Colonic mucosa (tissue), 4 donors: ENCODE results near the gene ADCY10. TPM values are rescaled to one million over a fixed set of nuclear protein-coding genes. Genes with fewer than 3 reads are reported as not detected.

Source experiments
- DNase-seq: peaks from one replicate; pipeline ENCODE4 v3.0.0-alpha.2; 2020
- H3K27ac ChIP-seq: fragments of 200-600 bp; one replicate; pipeline ENCODE4 v1.8.0; 2021
- H3K27me3 ChIP-seq: fragments of 200-600 bp; one replicate; pipeline ENCODE4 v1.8.0; 2021
- H3K36me3 ChIP-seq: fragments of 200-600 bp; one replicate; pipeline ENCODE4 v1.8.0; 2021
- H3K4me1 ChIP-seq: fragments of 200-600 bp; one replicate; pipeline ENCODE4 v1.8.0; 2021; ENCODE audit warnings: mild to moderate bottlenecking
- H3K4me3 ChIP-seq: fragments of 200-600 bp; one replicate; pipeline ENCODE4 v1.8.0; 2021
- H3K9ac ChIP-seq, 2 donors: one replicate each; pipeline ENCODE4 v1.7.0; 2013; ENCODE audit warnings: control low read depth in 2 of 2, low read depth in 2 of 2, low read length in 2 of 2
- H3K9me3 ChIP-seq: fragments of 200-600 bp; one replicate; pipeline ENCODE4 v1.8.0; 2021
- intact Hi-C: fragments of 100-400 bp; cut with DNase I; formaldehyde crosslinking; loops from one replicate; pipeline ENCODE4 v1.14.1; 2022
- total RNA-seq, 2 donors: library from RNA; stranded (reverse); fragmentation: NEBNext Ultra II Directional in 1 of 2; extraction: Animal tissue kit (Norgen Biotek cat#: 25700) in 1 of 2; gene quantifications; one replicate each; pipeline ENCODE4 v1.2.1, GENCODE V29; 2021
- TF ChIP-seq, protein P1 (sequence below): fragments of 200-600 bp; IDR thresholded peaks from one replicate; pipeline ENCODE4 v1.8.0; 2022; ENCODE audit warnings: antibody characterized with exemption, mild to moderate bottlenecking
- donor health status: healthy.
- donor health status: DM: no; HTN: no; CAD: no.
- donor health status: DM: no; HTN: no; CAD: no.

The ADCY10 gene
- total RNA-seq, 2 donors from 2014 or later, result 0.64 to 1.6 TPM

DNA sequence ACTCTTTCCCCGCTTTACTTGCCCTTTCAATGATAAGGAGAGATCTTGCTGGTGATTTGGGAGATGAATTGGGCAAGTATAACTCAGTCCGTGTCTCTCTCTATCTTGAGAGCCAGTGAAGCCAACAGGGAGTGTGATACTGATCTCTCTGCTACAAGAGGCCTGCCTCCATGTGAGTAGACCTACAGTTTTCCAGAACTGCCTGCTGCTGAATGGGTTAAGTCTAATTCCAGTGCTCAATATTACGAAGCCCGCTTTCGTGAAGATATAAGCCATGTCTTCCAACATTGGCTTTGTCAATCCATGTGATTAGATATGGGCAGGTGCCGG, 92.6 kb downstream of the ADCY10 start:
- DNase-seq, result no peak
- no peak overlapping the region for H3K27ac ChIP-seq
- TF ChIP-seq, protein P1, sequence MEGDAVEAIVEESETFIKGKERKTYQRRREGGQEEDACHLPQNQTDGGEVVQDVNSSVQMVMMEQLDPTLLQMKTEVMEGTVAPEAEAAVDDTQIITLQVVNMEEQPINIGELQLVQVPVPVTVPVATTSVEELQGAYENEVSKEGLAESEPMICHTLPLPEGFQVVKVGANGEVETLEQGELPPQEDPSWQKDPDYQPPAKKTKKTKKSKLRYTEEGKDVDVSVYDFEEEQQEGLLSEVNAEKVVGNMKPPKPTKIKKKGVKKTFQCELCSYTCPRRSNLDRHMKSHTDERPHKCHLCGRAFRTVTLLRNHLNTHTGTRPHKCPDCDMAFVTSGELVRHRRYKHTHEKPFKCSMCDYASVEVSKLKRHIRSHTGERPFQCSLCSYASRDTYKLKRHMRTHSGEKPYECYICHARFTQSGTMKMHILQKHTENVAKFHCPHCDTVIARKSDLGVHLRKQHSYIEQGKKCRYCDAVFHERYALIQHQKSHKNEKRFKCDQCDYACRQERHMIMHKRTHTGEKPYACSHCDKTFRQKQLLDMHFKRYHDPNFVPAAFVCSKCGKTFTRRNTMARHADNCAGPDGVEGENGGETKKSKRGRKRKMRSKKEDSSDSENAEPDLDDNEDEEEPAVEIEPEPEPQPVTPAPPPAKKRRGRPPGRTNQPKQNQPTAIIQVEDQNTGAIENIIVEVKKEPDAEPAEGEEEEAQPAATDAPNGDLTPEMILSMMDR, result no peak

DNA sequence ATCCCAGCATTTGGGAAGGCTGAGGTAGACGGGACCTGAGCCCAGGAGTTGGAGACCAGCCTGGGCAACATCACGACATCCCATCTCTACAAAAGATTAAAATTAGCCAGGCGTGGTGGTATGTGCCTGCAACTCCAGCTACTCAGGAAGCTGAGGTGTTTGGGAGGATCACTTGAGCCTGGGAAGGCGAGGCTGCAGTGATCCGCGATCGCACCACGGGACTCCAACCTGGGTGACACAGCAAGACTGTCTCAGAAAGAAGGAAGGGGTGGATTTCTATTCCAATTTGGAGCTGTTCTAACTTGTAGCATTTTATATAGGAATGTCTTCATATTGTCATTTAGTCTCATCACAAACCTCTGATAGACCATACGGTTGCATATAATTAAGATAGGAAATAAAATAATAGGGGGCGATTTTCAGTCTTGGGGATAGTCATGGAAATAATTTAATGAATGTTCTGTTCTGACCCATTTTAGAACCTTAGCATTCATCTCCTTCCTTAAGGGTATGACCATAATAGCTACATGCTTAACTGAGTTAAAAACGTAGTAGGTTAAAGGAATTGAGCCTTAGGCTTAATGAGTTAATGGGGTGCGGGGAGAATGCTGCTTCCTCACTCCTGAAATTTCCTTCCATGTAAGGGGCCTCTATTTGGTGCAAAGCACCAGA, 93.1 kb downstream of the ADCY10 start:
- no peaks in the 10 kb centered on the region for H3K9me3 ChIP-seq
- H3K9ac ChIP-seq, result no peak overlapping the region
- no peaks in the 10 kb centered on the region for H3K36me3 ChIP-seq
- TF ChIP-seq, protein P1, result no peak
- intact Hi-C loops, result no loop called here
- no peaks in the 10 kb centered on the region for H3K4me1 ChIP-seq
- peak overlapping the region; percentile 38 for H3K27ac ChIP-seq
- no peak overlapping the region for H3K4me3 ChIP-seq
- DNase-seq, result no peak
- H3K27me3 ChIP-seq, result no peaks in the 10 kb centered on the region

More for the DNA sequence above, 92.6 kb downstream of the ADCY10 start:
- Histone ChIP-seq H3K4me3 (no peak overlapping the region), H3K9ac (no peak overlapping the region), H3K36me3 (no peaks in the 10 kb centered on the region), H3K27me3 (no peaks in the 10 kb centered on the region), H3K9me3 (no peaks in the 10 kb centered on the region), H3K4me1 (no peaks in the 10 kb centered on the region)
- intact Hi-C loops, result no loop called here

DNA sequence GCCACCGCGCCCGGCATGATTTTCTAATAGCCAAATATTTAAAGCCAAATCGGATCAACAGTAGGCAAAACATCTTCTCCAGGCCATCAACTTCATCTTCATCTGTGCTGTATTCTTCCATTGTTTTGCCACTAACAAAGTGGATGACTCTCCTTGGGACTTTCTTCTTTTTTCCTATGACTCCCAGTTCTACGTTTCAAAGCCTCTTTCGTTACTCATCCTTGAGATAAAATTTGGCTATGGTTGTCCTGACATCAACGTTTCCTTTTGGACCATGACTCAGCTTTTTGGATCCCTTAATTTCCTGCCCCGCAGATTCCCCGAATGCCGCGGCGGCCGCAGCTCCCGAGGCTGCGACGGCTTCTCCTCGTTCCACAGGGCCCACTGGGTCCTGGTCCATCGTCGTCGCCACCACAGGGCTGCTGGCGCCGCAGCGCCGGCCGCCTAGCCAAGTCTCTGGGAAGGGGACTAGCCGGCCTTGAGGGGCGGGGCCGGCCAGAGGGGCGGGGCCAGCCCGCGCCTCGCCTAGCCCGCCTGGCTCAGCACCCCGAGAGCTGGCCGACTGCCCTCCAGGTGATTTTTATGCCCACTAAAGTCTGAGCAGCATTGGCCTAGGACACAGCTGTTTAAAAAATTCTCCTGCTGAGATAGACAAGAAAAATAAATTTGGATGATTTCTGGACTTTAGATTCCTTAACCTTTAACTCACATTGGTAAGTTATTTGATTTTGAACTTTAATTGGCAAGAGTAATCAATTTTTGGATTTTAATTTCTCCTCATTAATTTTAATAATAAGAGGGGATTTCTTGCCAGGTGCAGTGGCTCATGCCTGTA, 93.9 kb downstream of the ADCY10 start:
- peak overlapping the region; percentile 26 for H3K4me3 ChIP-seq
- no peaks in the 10 kb centered on the region for H3K9me3 ChIP-seq
- TF ChIP-seq, protein P1, result no peak
- intact Hi-C loops, result no loop called here
- peak; percentile 75 for DNase-seq
- H3K36me3 ChIP-seq, result no peaks in the 10 kb centered on the region
- no peaks in the 10 kb centered on the region for H3K4me1 ChIP-seq
- H3K9ac ChIP-seq, result no peak overlapping the region
- H3K27me3 ChIP-seq, result no peaks in the 10 kb centered on the region
- peak overlapping the region; percentile 38 for H3K27ac ChIP-seq

DNA sequence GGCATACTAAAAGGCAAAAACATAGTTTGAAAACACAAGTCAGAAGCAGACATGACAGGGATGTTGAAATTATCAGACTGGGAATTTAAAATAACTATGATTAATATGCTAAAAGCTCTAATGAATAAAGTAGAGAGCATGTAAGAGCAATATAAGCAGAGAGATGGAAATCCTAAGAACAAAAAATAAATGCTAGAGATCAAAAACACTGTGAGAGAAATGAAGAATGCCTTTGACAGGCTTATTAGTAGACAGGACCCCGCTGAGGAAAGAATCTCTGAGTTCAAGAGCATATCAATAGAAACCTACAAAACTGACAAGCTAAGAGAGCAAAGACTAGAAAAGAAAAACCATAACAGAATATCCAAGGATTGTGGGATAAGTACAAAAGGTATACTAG, 98.3 kb downstream of the ADCY10 start:
- H3K9ac ChIP-seq, result no peak overlapping the region
- intact Hi-C loops, result no loop called here
- no peak overlapping the region for H3K27ac ChIP-seq
- no peaks in the 10 kb centered on the region for H3K27me3 ChIP-seq
- H3K4me3 ChIP-seq, result no peak overlapping the region
- TF ChIP-seq, protein P1, result no peak
- H3K36me3 ChIP-seq, result no peaks in the 10 kb centered on the region
- H3K4me1 ChIP-seq, result no peaks in the 10 kb centered on the region
- no peak for DNase-seq
- no peaks in the 10 kb centered on the region for H3K9me3 ChIP-seq

DNA sequence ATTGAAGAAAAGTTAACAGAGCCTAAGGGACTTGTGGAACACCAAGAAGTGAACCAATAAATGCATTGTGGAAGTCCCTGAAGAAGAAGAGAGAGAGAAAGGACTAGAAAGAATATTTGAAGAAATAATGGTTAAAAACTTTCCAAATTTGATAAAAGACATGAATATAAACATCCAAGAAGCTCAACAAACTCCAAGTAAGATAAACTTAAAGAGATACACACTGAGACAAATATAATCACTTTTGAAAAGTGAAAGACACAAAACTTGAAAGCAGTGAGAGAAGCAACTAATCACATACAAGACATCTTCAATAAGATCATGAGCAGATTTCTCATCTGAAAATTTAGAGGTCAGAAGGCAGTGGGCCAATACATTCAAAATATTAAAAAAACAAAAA, 101.0 kb downstream of the ADCY10 start:
- no peak for DNase-seq
- no peaks in the 10 kb centered on the region for H3K4me1 ChIP-seq
- H3K4me3 ChIP-seq, result no peak overlapping the region
- no peaks in the 10 kb centered on the region for H3K9me3 ChIP-seq
- TF ChIP-seq, protein P1, result no peak
- intact Hi-C loops, result no loop called here
- H3K36me3 ChIP-seq, result no peaks in the 10 kb centered on the region
- H3K27ac ChIP-seq, result no peak overlapping the region
- no peak overlapping the region for H3K9ac ChIP-seq
- H3K27me3 ChIP-seq, result no peaks in the 10 kb centered on the region
